Endothelial cell of umbilical vein (primary cell): ENCODE data around the gene UGT1A7. TPM values are rescaled to one million over a fixed set of nuclear protein-coding genes. Genes with fewer than 3 reads are reported as not detected.

ENCODE experiments used
- BruUV-seq: library from RNA; stranded (reverse); fragments of 400-500 nt; replicated peaks from 2 replicates; lab custom pipeline; 2021; lab: Mats Ljungman, UMichigan
- CTCF ChIA-PET: fragments of 300-600, 350-600 bp; sonication (Branson Sonifier 250); formaldehyde crosslinking; loops from one replicate; lab custom pipeline; 2021; ENCODE audit warnings: antibody characterized with exemption, inconsistent platforms; lab: Charles Lee
- POLR2A ChIA-PET: fragments of 300-600, 350-600 bp; sonication (Branson Sonifier 250); formaldehyde crosslinking; loops from one replicate; lab custom pipeline; 2021; ENCODE audit warnings: antibody characterized with exemption, inconsistent platforms; lab: Charles Lee
- DNase-seq: peaks from one replicate; pipeline ENCODE4 v3.0.0-alpha.2; 2011; ENCODE audit warnings: low read depth, low spot score
- FAIRE-seq: peaks from 2 replicates; lab custom pipeline; 2011; peaks lifted over from hg19 to GRCh38; lab: Jason Lieb, UNC
- H2AFZ ChIP-seq: 2 replicates; pipeline ENCODE4 v1.6.0; 2012; ENCODE audit warnings: low read depth, low read length, control low read depth, inconsistent platforms
- H3K27ac ChIP-seq: 2 replicates; pipeline ENCODE4 v1.5.1; 2011; ENCODE audit warnings: low read depth, mild to moderate bottlenecking, control low read depth, low read length, moderate library complexity; ENCODE audit not compliant: insufficient read depth
- H3K27me3 ChIP-seq, 2 experiments: 2 replicates each; pipeline versions ENCODE4 v1.6.0 to v1.6.1; 2011; ENCODE audit warnings: low read length in 2 of 2, mixed read lengths in 1 of 2; ENCODE audit not compliant: control insufficient read depth in 2 of 2, insufficient read depth in 2 of 2
- H3K36me3 ChIP-seq, 2 experiments: 2 replicates in 1 of 2; 3 replicates in 1 of 2; pipeline ENCODE4 v1.5.1; 2011; ENCODE audit warnings: low read length in 2 of 2, mild to moderate bottlenecking in 1 of 2, moderate library complexity in 1 of 2; ENCODE audit not compliant: control insufficient read depth in 2 of 2, insufficient read depth in 2 of 2; ENCODE audit errors: extremely low read depth in 1 of 2
- H3K4me1 ChIP-seq: 3 replicates; pipeline ENCODE4 v1.5.1; 2011; ENCODE audit warnings: mild to moderate bottlenecking, low read length; ENCODE audit not compliant: control insufficient read depth, insufficient read depth; ENCODE audit errors: extremely low read depth
- H3K4me2 ChIP-seq: 2 replicates; pipeline ENCODE4 v1.6.1; 2011; ENCODE audit warnings: low read length, control low read depth, mixed read lengths; ENCODE audit not compliant: insufficient read depth
- H3K4me3 ChIP-seq, 3 experiments: fragments of 200-600 bp in 1 of 3; sonication (generic), shearing (Covaris generic) in 1 of 3; replicated peaks in 1 of 3; 2 replicates each; pipeline ENCODE4 v1.5.1; 2011 to 2016; ENCODE audit warnings: control low read depth in 3 of 3, low read length in 3 of 3, mild to moderate bottlenecking in 2 of 3, inconsistent platforms in 1 of 3, low read depth in 1 of 3, moderate library complexity in 1 of 3; ENCODE audit not compliant: insufficient read depth in 1 of 3
- H3K79me2 ChIP-seq: 2 replicates; pipeline ENCODE4 v1.6.0; 2012; ENCODE audit warnings: low read length, inconsistent platforms; ENCODE audit not compliant: control insufficient read depth, insufficient read depth
- H3K9ac ChIP-seq: replicated peaks from 2 replicates; pipeline ENCODE3; 2011; ENCODE audit warnings: low read length, control low read depth; ENCODE audit not compliant: insufficient read depth; ENCODE audit errors: extremely low read depth
- H3K9me1 ChIP-seq: replicated peaks from 3 replicates; pipeline ENCODE4 v1.6.0; 2011; ENCODE audit warnings: mild to moderate bottlenecking, low read length; ENCODE audit not compliant: control insufficient read depth, insufficient read depth; ENCODE audit errors: extremely low read depth
- H3K9me3 ChIP-seq: replicated peaks from 2 replicates; pipeline ENCODE4 v1.5.1; 2012; ENCODE audit warnings: low read length, inconsistent platforms; ENCODE audit not compliant: control insufficient read depth, insufficient read depth
- H4K20me1 ChIP-seq: replicated peaks from 2 replicates; pipeline ENCODE3; 2011; ENCODE audit warnings: mild to moderate bottlenecking, low read length; ENCODE audit not compliant: control insufficient read depth, insufficient read depth; ENCODE audit errors: extremely low read depth
- CTCF ChIP-seq, 2 donors: IDR thresholded peaks; 1 replicate in 1 of 2; 2 replicates in 1 of 2; pipeline ENCODE4 v1.5.1; 2011; ENCODE audit warnings: low read length in 2 of 2, mild to moderate bottlenecking in 2 of 2, moderate library complexity in 2 of 2, control low read depth in 1 of 2, inconsistent platforms in 1 of 2, low read depth in 1 of 2; ENCODE audit not compliant: insufficient read depth in 1 of 2; ENCODE audit errors: extremely low read depth in 1 of 2
- EZH2 ChIP-seq: IDR thresholded peaks from 2 replicates; pipeline ENCODE4 v1.6.1; 2012; ENCODE audit warnings: borderline replicate concordance, low read depth, mild to moderate bottlenecking, moderate library complexity, low read length, inconsistent platforms; ENCODE audit not compliant: severe bottlenecking
- FOS ChIP-seq: IDR thresholded peaks from 2 replicates; pipeline ENCODE4 v1.6.1; 2011; ENCODE audit warnings: mild to moderate bottlenecking, low read length, moderate library complexity, borderline replicate concordance; ENCODE audit not compliant: insufficient read depth
- GATA2 ChIP-seq: IDR thresholded peaks from 2 replicates; pipeline ENCODE4 v1.7.0; 2011; ENCODE audit warnings: low read depth, mild to moderate bottlenecking, moderate library complexity, mixed read lengths, low read length; ENCODE audit not compliant: insufficient read length, insufficient read depth
- JUN ChIP-seq: IDR thresholded peaks from 2 replicates; pipeline ENCODE4 v1.6.1; 2011; ENCODE audit warnings: borderline replicate concordance, low read depth; ENCODE audit not compliant: insufficient read length, insufficient read depth
- MYC ChIP-seq: IDR thresholded peaks from one replicate; pipeline ENCODE4 v1.6.1; 2011; ENCODE audit warnings: mild to moderate bottlenecking, low read depth, low read length
- POLR2A ChIP-seq: IDR thresholded peaks from 2 replicates; pipeline ENCODE4 v1.6.1; 2012; ENCODE audit warnings: low read depth, mild to moderate bottlenecking, control low read depth, low read length
- POLR2AphosphoS5 ChIP-seq: IDR thresholded peaks from 2 replicates; pipeline ENCODE4 v1.6.1; 2012; ENCODE audit warnings: low read depth, mild to moderate bottlenecking, control low read depth, low read length, moderate library complexity; ENCODE audit not compliant: insufficient read depth
- dilution Hi-C: fragments of 300-500 bp; cut with MboI; formaldehyde crosslinking; loops from one replicate; pipeline ENCODE4 v1.15.0; 2019; ENCODE audit warnings: low sequenced_read_pairs; ENCODE audit not compliant: extremely low pct_ligation_motif_present
- intact Hi-C: fragments of 100-400 bp; cut with micrococcal nuclease; formaldehyde crosslinking; loops from one replicate; pipeline ENCODE4 v1.10.0; 2022
- polyA plus RNA-seq, 4 experiments: library from polyadenylated mRNA; depleted of rRNA in 3 of 4; stranded (reverse) in 3 of 4; unstranded in 1 of 4; fragments of >200 nt; gene quantifications; 2 replicates each; pipeline versions ENCODE4 v1.2.1 to v1.2.3, GENCODE V29; 2011 to 2012; ENCODE audit warnings: missing spikeins in 1 of 4
- total RNA-seq: library from RNA; stranded (reverse); gene quantifications from 2 replicates; pipeline ENCODE4 v1.2.3, GENCODE V29; 2021
- TF ChIP-seq, protein P1 (sequence below): IDR thresholded peaks from 2 replicates; pipeline ENCODE4 v1.6.1; 2011; ENCODE audit not compliant: insufficient read depth, insufficient read length

UGT1A7 gene
- total and polyA plus RNA-seq, 2 donors (not counting 3 experiments of a cell fraction or from before 2014, with no cell fraction given) = not detected

DNA sequence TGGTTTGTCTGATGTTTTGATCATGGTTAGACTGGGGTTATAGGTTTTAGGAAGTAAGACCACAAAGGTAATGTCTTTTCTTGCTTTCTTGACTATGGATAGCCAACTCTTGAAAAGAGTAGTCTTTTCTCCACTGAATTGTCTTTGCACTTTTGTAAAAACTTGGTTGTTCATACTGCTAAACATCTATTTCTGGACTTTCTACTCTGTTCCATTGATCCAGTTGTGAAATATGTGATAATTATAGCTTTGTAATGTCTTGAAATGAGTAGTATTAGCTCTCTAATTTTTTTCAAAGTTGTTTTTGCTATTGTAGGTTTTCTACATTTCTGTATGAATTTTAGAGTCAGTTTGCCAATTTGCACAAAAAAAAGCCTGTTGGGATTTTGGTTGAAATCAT, 23.1 kb upstream of the UGT1A7 start:
- Histone ChIP-seq H3K4me3 (no peak overlapping the region), H3K9ac (no peak overlapping the region), H3K27me3 (peaks cover 0 to 3% of the 10 kb centered on the region in 2 experiments), H4K20me1 (no peaks in the 10 kb centered on the region), H3K27ac (no peak overlapping the region), H3K79me2 (no peaks in the 10 kb centered on the region), H3K9me3 (no peaks in the 10 kb centered on the region), H3K9me1 (no peaks in the 10 kb centered on the region), H2AFZ (no peak overlapping the region), H3K36me3 (no peaks in the 10 kb centered on the region), H3K4me2 (no peak overlapping the region), H3K4me1 (no peaks in the 10 kb centered on the region)
- FAIRE-seq (no peak), DNase-seq (no peak)
- ChIA-PET CTCF (no interaction called here), POLR2A (no interaction called here)
- TF ChIP-seq MYC (no peak), GATA2 (no peak), CTCF (IDR thresholded peaks at IDR 0.05; ENCODE audit: extremely low read depth in 1 of 2, insufficient read depth in 1 of 2, low read depth in 1 of 2, low read length in 2 of 2) (no peak), POLR2AphosphoS5 (no peak), JUN (no peak), FOS (no peak), POLR2A (no peak), EZH2 (no peak)
- TF ChIP-seq, protein P1, sequence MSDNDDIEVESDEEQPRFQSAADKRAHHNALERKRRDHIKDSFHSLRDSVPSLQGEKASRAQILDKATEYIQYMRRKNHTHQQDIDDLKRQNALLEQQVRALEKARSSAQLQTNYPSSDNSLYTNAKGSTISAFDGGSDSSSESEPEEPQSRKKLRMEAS = no peak
- BruUV-seq = no TSS peak
- dilution Hi-C loops (no loop called here), intact Hi-C loops (no loop called here)
